WERI-Rb-1 (cell line): ENCODE data around the gene STOML3.
A peak's percentile ranks its signal among the peaks of the same experiment; 100 is the strongest.

Source experiments
- DNase-seq: peaks from one replicate; pipeline ENCODE4 v3.0.0-alpha.2; 2020
- H3K27ac ChIP-seq: fragments of 250-450 bp; sonication (Bioruptor Pico); 2 replicates; pipeline ENCODE4 v1.5.1; 2020; ENCODE audit warnings: mild to moderate bottlenecking, moderate library complexity
- H3K27me3 ChIP-seq: fragments of 250-450 bp; sonication (Bioruptor Pico); 2 replicates; pipeline ENCODE4 v1.5.1; 2021; ENCODE audit warnings: mild to moderate bottlenecking, low read depth, moderate library complexity; ENCODE audit not compliant: insufficient read depth, severe bottlenecking
- H3K36me3 ChIP-seq: fragments of 250-450 bp; sonication (Bioruptor Pico); 2 replicates; pipeline ENCODE4 v1.5.1; 2020; ENCODE audit warnings: mild to moderate bottlenecking, moderate library complexity
- H3K4me3 ChIP-seq: 2 replicates; pipeline ENCODE4 v1.5.1; 2011; ENCODE audit warnings: low read depth, mild to moderate bottlenecking, control low read depth, low read length
- H3K9me3 ChIP-seq: fragments of 250-450 bp; sonication (Bioruptor Pico); 2 replicates; pipeline ENCODE4 v1.5.1; 2021; ENCODE audit warnings: mild to moderate bottlenecking, moderate library complexity; ENCODE audit not compliant: severe bottlenecking
- TF ChIP-seq, protein P1 (sequence below): IDR thresholded peaks from 2 replicates; pipeline ENCODE4 v1.5.1; 2011; ENCODE audit warnings: low read depth, mild to moderate bottlenecking, control low read depth, inconsistent platforms, low read length

The STOML3 gene

DNA sequence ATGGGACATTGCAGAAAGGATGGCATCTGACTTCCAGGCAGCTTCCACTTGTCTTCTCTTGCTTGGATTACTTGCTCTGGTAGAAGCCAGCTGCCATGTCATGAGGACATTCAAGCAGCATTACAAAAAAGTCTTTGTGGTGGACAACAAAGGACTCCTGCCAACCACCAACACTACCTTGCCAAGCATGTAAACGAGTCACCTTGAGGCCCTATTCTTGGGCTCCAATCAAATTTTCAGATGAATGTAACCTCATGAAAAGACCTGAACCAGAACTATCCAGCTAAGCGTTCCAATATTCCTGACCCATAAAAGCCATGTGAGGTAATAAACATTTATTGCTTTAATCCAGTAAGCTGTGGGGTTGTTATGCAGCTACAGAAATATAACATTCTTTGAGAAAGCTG, 34.8 kb upstream of the STOML3 start:
- DNase-seq = no peak
- no peaks in the 10 kb centered on the region for H3K27me3 ChIP-seq
- no peaks in the 10 kb centered on the region for H3K9me3 ChIP-seq
- TF ChIP-seq, protein P1, sequence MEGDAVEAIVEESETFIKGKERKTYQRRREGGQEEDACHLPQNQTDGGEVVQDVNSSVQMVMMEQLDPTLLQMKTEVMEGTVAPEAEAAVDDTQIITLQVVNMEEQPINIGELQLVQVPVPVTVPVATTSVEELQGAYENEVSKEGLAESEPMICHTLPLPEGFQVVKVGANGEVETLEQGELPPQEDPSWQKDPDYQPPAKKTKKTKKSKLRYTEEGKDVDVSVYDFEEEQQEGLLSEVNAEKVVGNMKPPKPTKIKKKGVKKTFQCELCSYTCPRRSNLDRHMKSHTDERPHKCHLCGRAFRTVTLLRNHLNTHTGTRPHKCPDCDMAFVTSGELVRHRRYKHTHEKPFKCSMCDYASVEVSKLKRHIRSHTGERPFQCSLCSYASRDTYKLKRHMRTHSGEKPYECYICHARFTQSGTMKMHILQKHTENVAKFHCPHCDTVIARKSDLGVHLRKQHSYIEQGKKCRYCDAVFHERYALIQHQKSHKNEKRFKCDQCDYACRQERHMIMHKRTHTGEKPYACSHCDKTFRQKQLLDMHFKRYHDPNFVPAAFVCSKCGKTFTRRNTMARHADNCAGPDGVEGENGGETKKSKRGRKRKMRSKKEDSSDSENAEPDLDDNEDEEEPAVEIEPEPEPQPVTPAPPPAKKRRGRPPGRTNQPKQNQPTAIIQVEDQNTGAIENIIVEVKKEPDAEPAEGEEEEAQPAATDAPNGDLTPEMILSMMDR = no peak
- H3K27ac ChIP-seq = no peak overlapping the region
- no peaks in the 10 kb centered on the region; the same call in none of the 2 replicates for H3K36me3 ChIP-seq
- no peak overlapping the region for H3K4me3 ChIP-seq

DNA sequence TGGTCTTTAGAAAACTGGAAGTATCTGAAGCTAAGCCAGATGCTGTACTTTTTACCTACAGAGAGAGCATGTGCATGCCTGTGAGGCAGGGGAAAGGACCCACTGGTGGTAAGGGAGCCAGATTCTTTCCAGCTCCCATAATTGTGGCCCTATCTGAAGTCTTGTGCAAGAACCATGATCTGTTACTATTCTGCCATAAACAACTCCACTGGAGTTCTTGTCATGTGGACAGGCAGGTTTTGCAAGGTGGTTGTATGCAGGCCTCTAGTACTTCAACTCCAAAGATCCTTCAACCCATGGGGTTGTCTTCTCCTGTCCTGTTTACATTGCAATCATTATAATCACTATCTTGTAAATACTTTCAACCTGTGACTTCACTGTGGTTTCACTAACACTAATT, 33.1 kb upstream of the STOML3 start:
- no peaks in the 10 kb centered on the region for H3K9me3 ChIP-seq
- no peaks in the 10 kb centered on the region; the same call in none of the 2 replicates for H3K36me3 ChIP-seq
- no peak overlapping the region for H3K4me3 ChIP-seq
- H3K27me3 ChIP-seq = no peaks in the 10 kb centered on the region
- H3K27ac ChIP-seq = no peak overlapping the region
- TF ChIP-seq, protein P1 = no peak
- DNase-seq = no peak

DNA sequence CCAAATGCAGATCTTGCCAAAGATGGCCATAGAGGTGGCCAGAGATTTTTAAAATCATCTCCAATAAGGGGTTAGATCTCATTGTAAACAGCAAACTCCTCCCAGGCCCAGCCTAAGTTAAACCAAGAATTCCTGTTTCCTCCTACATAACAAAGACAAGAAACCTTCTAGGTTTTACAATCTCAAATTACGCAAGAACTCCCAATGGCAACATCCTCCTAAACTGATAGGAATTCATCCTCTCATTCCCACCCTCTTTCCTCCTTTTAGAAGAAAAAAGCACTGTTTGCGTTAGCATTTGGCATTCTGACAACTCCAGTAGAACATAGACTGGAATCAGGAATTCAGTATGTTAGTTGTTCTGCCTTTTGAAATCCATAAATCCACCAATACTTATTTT, 32.7 kb upstream of the STOML3 start:
- Histone ChIP-seq H3K4me3 (no peak overlapping the region), H3K27me3 (no peaks in the 10 kb centered on the region), H3K9me3 (no peaks in the 10 kb centered on the region), H3K36me3 (no peaks in the 10 kb centered on the region; the same call in none of the 2 replicates), H3K27ac (no peak overlapping the region)
- TF ChIP-seq, protein P1 = no peak
- no peak for DNase-seq

DNA sequence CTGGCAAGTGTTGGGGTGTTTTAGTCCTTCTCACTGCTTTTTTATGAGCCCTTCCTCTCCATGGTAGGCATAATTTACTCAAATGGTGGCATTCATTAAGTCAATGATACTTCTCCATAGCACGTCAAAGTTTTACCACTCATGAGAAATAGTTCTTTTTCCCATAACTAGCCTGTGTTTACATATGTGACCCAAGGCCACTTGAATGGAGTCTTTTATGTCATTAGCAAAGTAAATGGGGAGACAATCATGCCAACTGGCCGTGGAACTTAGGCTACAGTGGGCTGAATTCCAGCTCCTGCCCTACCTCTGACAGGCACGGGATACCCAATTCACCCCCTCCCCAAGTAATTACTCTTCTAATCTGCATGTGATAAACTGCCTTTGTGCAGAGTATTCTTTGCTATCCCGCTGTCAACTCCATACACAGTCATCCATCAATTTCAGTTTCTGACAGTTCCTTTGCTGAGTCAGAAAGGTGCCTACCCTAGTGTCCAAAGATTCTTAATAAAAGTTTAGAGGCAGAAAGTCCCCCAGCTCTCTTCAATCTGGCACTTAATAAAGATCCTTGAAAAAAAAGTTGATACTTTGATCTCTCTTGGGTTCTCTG, 30.3 kb upstream of the STOML3 start:
- TF ChIP-seq, protein P1 = no peak
- H3K9me3 ChIP-seq = no peaks in the 10 kb centered on the region
- H3K36me3 ChIP-seq = no peaks in the 10 kb centered on the region; the same call in none of the 2 replicates
- H3K4me3 ChIP-seq = no peak overlapping the region
- no peak overlapping the region for H3K27ac ChIP-seq
- DNase-seq = no peak
- H3K27me3 ChIP-seq = no peaks in the 10 kb centered on the region

DNA sequence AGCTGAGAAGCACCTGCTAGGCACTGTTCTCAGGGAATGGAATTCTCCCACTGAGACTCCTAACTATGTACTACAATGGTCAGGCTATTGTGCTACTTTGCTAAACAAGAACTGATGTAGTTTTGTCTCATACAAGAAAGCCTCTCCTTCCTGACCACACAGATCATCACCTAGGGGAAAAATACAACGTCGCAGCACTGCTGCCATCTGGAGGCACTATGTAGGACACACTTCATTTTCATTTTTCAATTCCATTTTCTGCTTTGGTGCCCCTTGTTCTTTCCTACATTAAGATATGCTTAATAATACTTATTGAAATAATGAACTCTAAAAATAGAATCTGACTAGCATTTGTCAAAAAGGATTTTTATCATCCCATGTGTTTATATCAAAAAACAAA, 26.2 kb upstream of the STOML3 start:
- peak; percentile 17 for DNase-seq

More for the DNA sequence above, 26.2 kb upstream of the STOML3 start:
- Histone ChIP-seq H3K4me3 (no peak overlapping the region), H3K27ac (no peak overlapping the region), H3K36me3 (peaks cover 9% of the 10 kb centered on the region), H3K9me3 (no peaks in the 10 kb centered on the region), H3K27me3 (no peaks in the 10 kb centered on the region)
- TF ChIP-seq, protein P1 = peak; percentile 47; the same call in 1 of the 2 replicates
